Astrocyte (in vitro differentiated cells and primary cell): ENCODE results near the gene MAPKAPK2. TPM values are rescaled to one million over a fixed set of nuclear protein-coding genes. Genes with fewer than 3 reads are reported as not detected.

Source experiments
- DNase-seq: peaks from one replicate; pipeline ENCODE4 v3.0.0-alpha.2; 2010; ENCODE audit warnings: low read depth
- FAIRE-seq: peaks from 2 replicates; lab custom pipeline; 2011; peaks lifted over from hg19 to GRCh38; lab: Jason Lieb, UNC
- H2AFZ ChIP-seq: 2 replicates; pipeline ENCODE4 v1.6.0; 2012; ENCODE audit warnings: low read depth, low read length, inconsistent platforms
- H3K27ac ChIP-seq: 2 replicates; pipeline ENCODE4 v1.5.1; 2011; ENCODE audit warnings: low read depth, low read length, inconsistent platforms
- H3K27me3 ChIP-seq: 2 replicates; pipeline ENCODE4 v1.6.0; 2011; ENCODE audit warnings: low read length, inconsistent platforms; ENCODE audit not compliant: insufficient read depth
- H3K36me3 ChIP-seq: 2 replicates; pipeline ENCODE4 v1.5.1; 2011; ENCODE audit warnings: low read length, inconsistent platforms; ENCODE audit not compliant: insufficient read depth
- H3K4me1 ChIP-seq: 2 replicates; pipeline ENCODE4 v1.5.1; 2011; ENCODE audit warnings: low read length, inconsistent platforms; ENCODE audit not compliant: insufficient read depth
- H3K4me2 ChIP-seq: 2 replicates; pipeline ENCODE4 v1.6.0; 2012; ENCODE audit warnings: low read length, inconsistent platforms
- H3K4me3 ChIP-seq: 2 replicates; pipeline ENCODE4 v1.5.1; 2011; ENCODE audit warnings: low read depth, mild to moderate bottlenecking, low read length, inconsistent platforms; ENCODE audit not compliant: insufficient read depth
- H3K79me2 ChIP-seq: 2 replicates; pipeline ENCODE4 v1.6.0; 2012; ENCODE audit warnings: mild to moderate bottlenecking, low read length, inconsistent platforms; ENCODE audit not compliant: insufficient read depth
- H3K9ac ChIP-seq: 2 replicates; pipeline ENCODE4 v1.6.0; 2012; ENCODE audit warnings: mild to moderate bottlenecking, low read length, inconsistent platforms
- H3K9me3 ChIP-seq: 2 replicates; pipeline ENCODE4 v1.5.1; 2012; ENCODE audit warnings: low read depth, mild to moderate bottlenecking, low read length, inconsistent platforms; ENCODE audit not compliant: insufficient read depth
- H4K20me1 ChIP-seq: 2 replicates; pipeline ENCODE4 v1.6.0; 2012; ENCODE audit warnings: low read length, inconsistent platforms; ENCODE audit not compliant: insufficient read depth
- H3K27ac Mint-ChIP-seq: one replicate; pipeline ENCODE4 v1.8.0; 2021; ENCODE audit warnings: mild to moderate bottlenecking, mixed read lengths; ENCODE audit not compliant: unreplicated experiment
- H3K27me3 Mint-ChIP-seq: one replicate; pipeline ENCODE4 v1.8.0; 2021; ENCODE audit warnings: low read depth, mixed read lengths; ENCODE audit not compliant: unreplicated experiment
- H3K36me3 Mint-ChIP-seq: one replicate; pipeline ENCODE4 v1.8.0; 2021; ENCODE audit warnings: low read depth, mixed read lengths; ENCODE audit not compliant: unreplicated experiment
- H3K4me1 Mint-ChIP-seq: one replicate; pipeline ENCODE4 v1.8.0; 2021; ENCODE audit warnings: low read depth, mixed read lengths; ENCODE audit not compliant: unreplicated experiment
- H3K4me3 Mint-ChIP-seq: one replicate; pipeline ENCODE4 v1.8.0; 2021; ENCODE audit warnings: mild to moderate bottlenecking, moderate library complexity, mixed read lengths; ENCODE audit not compliant: unreplicated experiment
- H3K9me3 Mint-ChIP-seq: one replicate; pipeline ENCODE4 v1.8.0; 2021; ENCODE audit warnings: mild to moderate bottlenecking, mixed read lengths; ENCODE audit not compliant: unreplicated experiment
- EZH2 ChIP-seq: IDR thresholded peaks from 2 replicates; pipeline ENCODE4 v1.6.1; 2012; ENCODE audit warnings: mild to moderate bottlenecking, low read length, inconsistent platforms; ENCODE audit not compliant: insufficient read depth
- total RNA-seq: library from RNA; stranded (reverse); gene quantifications from 2 replicates; pipeline ENCODE4 v1.2.1, GENCODE V29; 2021
- TF ChIP-seq, protein P1 (sequence below): IDR thresholded peaks from 2 replicates; pipeline ENCODE4 v1.5.1; 2011; ENCODE audit warnings: low read depth, mild to moderate bottlenecking, inconsistent platforms, low read length, moderate library complexity; ENCODE audit not compliant: insufficient read depth

MAPKAPK2 gene
- total RNA-seq, 1 donor from 2014 or later = 108 TPM

DNA sequence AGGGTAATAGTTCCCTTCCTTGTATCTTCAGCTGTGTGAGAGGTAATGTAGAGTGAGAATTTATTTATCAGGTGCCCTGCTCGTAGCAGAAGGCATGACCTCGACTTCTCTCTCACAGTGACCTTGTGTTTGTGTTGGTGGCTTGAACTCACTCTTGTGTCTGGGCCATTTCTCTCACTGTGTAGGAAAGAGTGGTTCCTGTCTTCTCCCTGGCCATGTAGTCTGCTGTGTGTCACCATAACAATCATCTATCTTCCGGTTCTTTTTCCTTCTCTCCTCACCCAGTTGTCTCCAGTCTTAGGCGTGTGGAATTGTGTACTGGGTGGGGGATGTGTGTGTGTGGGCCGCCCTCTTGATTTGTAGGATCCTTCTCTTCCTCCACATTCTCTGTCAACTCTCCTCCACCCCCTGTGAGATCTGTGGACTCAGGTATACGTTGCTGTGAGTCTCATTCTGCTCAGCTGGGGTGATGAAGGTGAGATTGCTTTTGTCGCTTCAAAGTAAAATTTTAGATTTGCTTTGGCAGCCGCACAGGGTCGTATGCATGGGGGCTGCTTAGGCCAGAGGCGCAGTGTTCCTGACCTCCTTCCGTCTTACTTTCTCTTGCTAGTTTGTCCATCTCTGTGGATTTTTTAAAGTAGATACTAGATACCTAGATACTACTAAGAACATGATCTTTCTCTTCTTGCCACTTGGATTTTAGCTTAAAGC is 31.6 kb downstream of the MAPKAPK2 start:
- Mint-ChIP-seq H3K4me1 (peaks cover 45% of the 10 kb centered on the region), H3K27me3 (no peaks in the 10 kb centered on the region), H3K27ac (no peak overlapping the region), H3K9me3 (no peaks in the 10 kb centered on the region), H3K4me3 (no peak overlapping the region), H3K36me3 (peaks cover 3% of the 10 kb centered on the region)
- no peak for FAIRE-seq
- Histone ChIP-seq H3K36me3 (no peaks in the 10 kb centered on the region), H3K9ac (no peak overlapping the region), H4K20me1 (peaks cover 99% of the 10 kb centered on the region), H3K27ac (no peak overlapping the region), H3K4me2 (no peak overlapping the region), H3K79me2 (peaks cover 100% of the 10 kb centered on the region), H3K4me1 (peaks cover 14% of the 10 kb centered on the region), H3K4me3 (no peak overlapping the region), H3K9me3 (no peaks in the 10 kb centered on the region), H3K27me3 (no peaks in the 10 kb centered on the region), H2AFZ (no peak overlapping the region)
- DNase-seq = no peak
- TF ChIP-seq EZH2 = no peak
- TF ChIP-seq, protein P1, sequence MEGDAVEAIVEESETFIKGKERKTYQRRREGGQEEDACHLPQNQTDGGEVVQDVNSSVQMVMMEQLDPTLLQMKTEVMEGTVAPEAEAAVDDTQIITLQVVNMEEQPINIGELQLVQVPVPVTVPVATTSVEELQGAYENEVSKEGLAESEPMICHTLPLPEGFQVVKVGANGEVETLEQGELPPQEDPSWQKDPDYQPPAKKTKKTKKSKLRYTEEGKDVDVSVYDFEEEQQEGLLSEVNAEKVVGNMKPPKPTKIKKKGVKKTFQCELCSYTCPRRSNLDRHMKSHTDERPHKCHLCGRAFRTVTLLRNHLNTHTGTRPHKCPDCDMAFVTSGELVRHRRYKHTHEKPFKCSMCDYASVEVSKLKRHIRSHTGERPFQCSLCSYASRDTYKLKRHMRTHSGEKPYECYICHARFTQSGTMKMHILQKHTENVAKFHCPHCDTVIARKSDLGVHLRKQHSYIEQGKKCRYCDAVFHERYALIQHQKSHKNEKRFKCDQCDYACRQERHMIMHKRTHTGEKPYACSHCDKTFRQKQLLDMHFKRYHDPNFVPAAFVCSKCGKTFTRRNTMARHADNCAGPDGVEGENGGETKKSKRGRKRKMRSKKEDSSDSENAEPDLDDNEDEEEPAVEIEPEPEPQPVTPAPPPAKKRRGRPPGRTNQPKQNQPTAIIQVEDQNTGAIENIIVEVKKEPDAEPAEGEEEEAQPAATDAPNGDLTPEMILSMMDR = no peak

DNA sequence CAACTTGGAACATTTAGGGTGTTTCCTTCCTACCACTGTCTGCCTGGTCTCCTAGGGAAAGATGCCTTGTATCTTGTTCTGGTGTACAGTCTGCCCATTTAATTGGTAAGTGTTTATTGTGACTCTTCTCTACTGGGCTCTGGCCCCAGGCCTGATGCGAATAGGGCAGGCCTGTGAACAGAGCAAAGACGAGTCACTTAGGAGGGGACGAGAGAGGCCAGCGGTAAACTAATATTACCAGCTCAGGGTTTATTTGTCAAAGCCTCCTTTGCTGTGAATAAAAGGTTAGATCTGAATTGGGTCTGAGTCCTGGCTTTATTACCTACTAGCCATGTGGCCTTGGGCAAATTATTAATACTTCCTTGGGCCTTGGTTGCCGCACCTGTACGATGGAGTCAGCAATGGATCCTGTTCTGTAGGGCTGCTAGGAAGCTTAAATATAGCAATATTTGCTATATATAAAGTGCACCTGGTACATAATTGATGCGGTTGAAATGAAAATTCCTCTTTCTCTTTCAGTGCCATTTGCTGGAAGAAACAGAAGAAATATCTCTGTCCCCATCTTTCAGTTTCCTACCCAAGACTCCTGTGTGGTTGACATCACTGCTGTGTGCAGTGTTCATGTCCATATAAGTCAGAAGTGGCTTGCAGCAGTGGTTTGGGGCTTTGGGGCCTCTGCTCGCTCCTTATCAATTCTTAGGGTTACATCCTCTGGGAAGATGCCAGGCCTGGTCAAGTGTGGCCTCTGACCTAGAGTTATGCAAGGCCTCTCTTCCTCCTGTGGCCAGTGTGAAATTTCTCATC is 32.4 kb downstream of the MAPKAPK2 start:
- Histone ChIP-seq H3K9me3 (no peaks in the 10 kb centered on the region), H3K79me2 (peaks cover 97% of the 10 kb centered on the region), H3K27me3 (no peaks in the 10 kb centered on the region), H2AFZ (no peak overlapping the region), H3K9ac (no peak overlapping the region), H3K27ac (no peak overlapping the region), H4K20me1 (peaks cover 97% of the 10 kb centered on the region), H3K36me3 (no peaks in the 10 kb centered on the region), H3K4me1 (peaks cover 14% of the 10 kb centered on the region), H3K4me3 (no peak overlapping the region), H3K4me2 (no peak overlapping the region)
- H3K36me3 Mint-ChIP-seq = peaks cover 3% of the 10 kb centered on the region
- H3K4me3 Mint-ChIP-seq = peak overlapping the region; percentile 40
- no peak overlapping the region for H3K27ac Mint-ChIP-seq
- TF ChIP-seq, protein P1 = no peak
- TF ChIP-seq EZH2 = no peak
- no peaks in the 10 kb centered on the region for H3K27me3 Mint-ChIP-seq
- no peaks in the 10 kb centered on the region for H3K9me3 Mint-ChIP-seq
- FAIRE-seq (no peak), DNase-seq (no peak)
- H3K4me1 Mint-ChIP-seq = peaks cover 48% of the 10 kb centered on the region

DNA sequence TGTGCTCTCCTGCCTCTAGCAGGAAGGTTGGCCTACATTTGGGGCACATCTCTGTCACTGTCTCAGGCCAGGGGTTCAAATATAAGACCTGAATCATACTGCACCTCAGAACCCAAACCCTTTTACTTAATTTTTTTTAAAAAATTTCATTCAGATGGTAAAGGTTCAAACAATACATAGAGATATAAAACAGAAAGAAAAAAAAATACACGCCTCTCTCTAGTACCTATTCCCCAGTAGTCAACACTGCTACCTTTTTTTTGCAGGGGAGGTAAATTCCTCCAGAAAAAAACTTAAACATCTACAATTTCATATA is 32.9 kb downstream of the MAPKAPK2 start:
- FAIRE-seq = no peak
- H3K27ac Mint-ChIP-seq = no peak overlapping the region

More for the DNA sequence above, 32.9 kb downstream of the MAPKAPK2 start:
- Mint-ChIP-seq H3K9me3 (no peaks in the 10 kb centered on the region), H3K27me3 (no peaks in the 10 kb centered on the region), H3K4me1 (peaks cover 48% of the 10 kb centered on the region), H3K36me3 (peaks cover 3% of the 10 kb centered on the region), H3K4me3 (no peak overlapping the region)
- Histone ChIP-seq H3K27ac (no peak overlapping the region), H4K20me1 (peaks cover 97% of the 10 kb centered on the region), H3K9ac (no peak overlapping the region), H2AFZ (no peak overlapping the region), H3K4me3 (no peak overlapping the region), H3K79me2 (peaks cover 97% of the 10 kb centered on the region), H3K4me2 (no peak overlapping the region), H3K9me3 (no peaks in the 10 kb centered on the region), H3K36me3 (no peaks in the 10 kb centered on the region), H3K27me3 (no peaks in the 10 kb centered on the region), H3K4me1 (peaks cover 16% of the 10 kb centered on the region)
- TF ChIP-seq EZH2 = no peak
- TF ChIP-seq, protein P1 = no peak
- no peak for DNase-seq
